BLaER1 treated with 17β-estradiol and CSF1 and Interleukin-3, amounts not matched to agents 10 nM and 100 nM (cell line): ENCODE data around the gene SPOCK2.
"Not testable (repeated sequence)": the region's sequence is repeated elsewhere in the genome, so short reads cannot be mapped to it uniquely, and the experiment has no call there.

ENCODE experiments used
- H3K27ac ChIP-seq, 11 experiments: shearing (Covaris generic); formaldehyde crosslinking; 2 replicates each; pipeline ENCODE4 v1.8.1; 2022
- H3K27me3 ChIP-seq, 11 experiments: shearing (Covaris generic); formaldehyde crosslinking; 2 replicates each; pipeline ENCODE4 v1.8.1; 2022
- H3K36me3 ChIP-seq, 11 experiments: shearing (Covaris generic); formaldehyde crosslinking; 2 replicates each; pipeline ENCODE4 v1.8.1; 2022
- H3K4me1 ChIP-seq, 10 experiments: shearing (Covaris generic); formaldehyde crosslinking; 2 replicates each; pipeline ENCODE4 v1.8.1; 2022
- H3K4me2 ChIP-seq, 11 experiments: shearing (Covaris generic); formaldehyde crosslinking; 2 replicates each; pipeline ENCODE4 v1.8.1; 2022
- H3K4me3 ChIP-seq, 10 experiments: shearing (Covaris generic); formaldehyde crosslinking; 2 replicates each; pipeline ENCODE4 v1.8.1; 2022
- H3K9ac ChIP-seq, 11 experiments: shearing (Covaris generic); formaldehyde crosslinking; 2 replicates each; pipeline ENCODE4 v1.8.1; 2022
- H3K9me3 ChIP-seq, 11 experiments: shearing (Covaris generic); formaldehyde crosslinking; replicated peaks in 1 of 11; 2 replicates each; pipeline ENCODE4 v1.8.1; 2022
- H4K20me1 ChIP-seq, 11 experiments: shearing (Covaris generic); formaldehyde crosslinking; 2 replicates each; pipeline ENCODE4 v1.8.1; 2022
- Cebpa-rat ChIP-seq, 11 experiments: shearing (Covaris generic); IDR thresholded peaks; 2 replicates each; pipeline ENCODE4 v1.8.1; 2022

Gene SPOCK2, protein sequence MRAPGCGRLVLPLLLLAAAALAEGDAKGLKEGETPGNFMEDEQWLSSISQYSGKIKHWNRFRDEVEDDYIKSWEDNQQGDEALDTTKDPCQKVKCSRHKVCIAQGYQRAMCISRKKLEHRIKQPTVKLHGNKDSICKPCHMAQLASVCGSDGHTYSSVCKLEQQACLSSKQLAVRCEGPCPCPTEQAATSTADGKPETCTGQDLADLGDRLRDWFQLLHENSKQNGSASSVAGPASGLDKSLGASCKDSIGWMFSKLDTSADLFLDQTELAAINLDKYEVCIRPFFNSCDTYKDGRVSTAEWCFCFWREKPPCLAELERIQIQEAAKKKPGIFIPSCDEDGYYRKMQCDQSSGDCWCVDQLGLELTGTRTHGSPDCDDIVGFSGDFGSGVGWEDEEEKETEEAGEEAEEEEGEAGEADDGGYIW

DNA sequence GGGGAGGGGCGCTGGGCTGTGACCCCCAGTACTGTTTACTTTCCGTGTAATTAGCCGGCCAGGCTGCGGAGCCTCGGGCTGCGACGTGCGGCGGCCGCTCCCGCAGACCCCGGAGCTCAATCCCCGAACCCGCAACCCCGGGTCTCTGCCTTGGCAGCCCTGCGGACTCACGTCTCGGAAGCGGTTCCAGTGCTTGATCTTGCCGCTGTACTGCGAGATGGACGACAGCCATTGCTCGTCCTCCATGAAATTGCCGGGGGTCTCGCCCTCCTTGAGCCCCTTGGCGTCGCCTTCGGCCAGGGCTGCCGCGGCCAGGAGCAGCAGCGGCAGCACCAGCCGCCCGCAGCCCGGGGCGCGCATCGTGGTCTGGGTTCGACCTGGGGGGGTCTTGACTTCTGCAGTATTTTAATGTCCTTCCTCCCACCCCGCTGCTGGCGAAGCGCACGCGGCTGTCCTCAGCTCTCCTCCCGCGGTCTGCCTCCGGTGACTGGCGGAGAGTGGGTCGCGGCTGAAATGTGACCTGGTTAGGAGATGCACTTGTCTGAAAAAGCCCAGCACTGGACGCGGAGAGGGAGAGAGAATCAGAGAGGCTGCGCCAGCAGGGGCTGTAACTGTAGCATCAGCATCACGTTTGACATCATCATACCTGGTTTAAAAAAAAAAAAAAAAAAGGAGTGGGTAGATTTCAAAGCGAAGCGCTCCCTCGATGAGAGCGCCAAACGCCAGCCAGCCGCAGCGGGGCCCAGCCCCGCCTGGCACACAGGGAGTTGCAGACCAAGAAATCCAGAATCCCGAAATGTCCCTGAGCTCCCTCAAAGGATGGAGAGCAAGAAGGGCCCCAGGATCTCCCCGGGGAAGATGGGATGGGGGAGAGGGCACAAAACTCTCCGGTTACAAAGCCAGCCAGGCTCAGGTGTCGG, at the start of gene SPOCK2:
TSS of gene SPOCK2 (minus strand) at position 583 of the 920 bp plus-strand sequence. CDS start at position 360, 223 bp downstream.
- peak within 1 kb of the TSS; percentile 64 to 88 (median 83) for H3K4me2 ChIP-seq
- peaks cover 22 to 44% (median 35%) of the 10 kb centered on the region in 10 experiments for H3K4me1 ChIP-seq
- H3K27me3 ChIP-seq, result peaks cover 69 to 82% (median 77%) of the 10 kb centered on the region in 11 experiments
- peaks cover 0 to 34% (median 11%) of the 10 kb centered on the region in 11 experiments; a peak in 10 of 22 replicates for H4K20me1 ChIP-seq
- H3K27ac ChIP-seq, result peak within 1 kb of the TSS in 4 of 11 experiments; percentile 11 to 60 (median 54); a peak in 7 of 22 replicates
- peaks cover 0 to 5% (median 0%) of the 10 kb centered on the region in 11 experiments; a peak in 5 of 22 replicates for H3K36me3 ChIP-seq
- peak within 1 kb of the TSS in 8 of 11 experiments; percentile 6 to 55 (median 43); a peak in 14 of 22 replicates for H3K9ac ChIP-seq
- H3K9me3 ChIP-seq, result no peaks in the 10 kb centered on the region
- no peak for TF ChIP-seq Cebpa-rat (IDR thresholded peaks at IDR 0.05)
- H3K4me3 ChIP-seq, result peak within 1 kb of the TSS; percentile 34 to 65 (median 49)

DNA sequence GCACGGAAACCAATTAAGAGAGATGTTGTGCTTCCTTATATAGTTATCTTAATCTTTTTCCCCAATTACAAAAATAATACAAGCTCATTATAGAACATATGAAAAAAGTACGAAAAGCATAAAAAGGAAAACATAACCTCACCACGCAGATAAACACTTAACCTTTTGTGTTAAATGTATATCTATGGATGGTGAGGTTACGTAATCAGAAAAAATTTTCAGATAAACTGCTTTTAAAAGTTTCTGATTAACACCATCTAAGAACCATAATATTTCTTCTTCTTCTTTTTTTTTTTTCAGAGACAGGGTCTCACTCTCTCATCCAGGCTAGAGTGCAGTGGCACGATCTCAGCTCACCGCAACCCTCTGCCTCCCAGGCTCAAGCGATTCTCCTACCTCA, 49.2 kb upstream of the SPOCK2 start:
- Histone ChIP-seq H3K36me3 (peaks cover 15 to 30% (median 19%) of the 10 kb centered on the region in 11 experiments), H3K9ac (no peak overlapping the region), H3K27ac (no peak overlapping the region), H3K4me3 (no peak overlapping the region), H3K4me2 (no peak overlapping the region), H4K20me1 (peaks cover 0 to 31% (median 0%) of the 10 kb centered on the region in 11 experiments; a peak in 5 of 22 replicates), H3K9me3 (peaks cover 10 to 17% (median 15%) of the 10 kb centered on the region in 11 experiments), H3K27me3 (peaks cover 0 to 18% (median 0%) of the 10 kb centered on the region in 11 experiments; a peak in 3 of 22 replicates), H3K4me1 (peaks cover under 1 to 29% (median 12%) of the 10 kb centered on the region in 10 experiments; a peak in 16 of 20 replicates)
- peak in 1 of 11 experiments; percentile 16; a peak in 1 of 22 replicates for TF ChIP-seq Cebpa-rat (IDR thresholded peaks at IDR 0.05)

DNA sequence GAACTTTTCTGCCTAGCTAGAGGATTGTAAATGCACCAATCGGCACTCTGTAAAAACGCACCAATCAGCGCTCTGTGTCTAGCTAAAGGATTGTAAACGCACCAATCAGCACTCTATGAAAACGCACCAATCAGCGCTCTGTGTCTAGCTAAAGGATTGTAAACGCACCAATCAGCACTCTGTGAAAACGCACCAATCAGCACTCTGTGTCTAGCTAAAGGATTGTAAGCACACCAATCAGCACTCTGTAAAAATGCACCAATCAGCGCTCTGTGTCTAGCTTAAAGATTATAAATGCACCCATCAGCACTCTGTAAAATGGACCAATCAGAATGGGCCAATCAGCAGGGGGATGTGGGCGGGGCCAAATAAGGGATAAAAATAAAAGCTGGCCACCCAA, 47.9 kb upstream of the SPOCK2 start:
- H3K27me3 ChIP-seq, result peaks cover 0 to 21% (median 0%) of the 10 kb centered on the region in 11 experiments; a peak in 4 of 22 replicates
- H3K4me2 ChIP-seq, H3K4me3 ChIP-seq, H3K27ac ChIP-seq, H3K9ac ChIP-seq: not testable (repeated sequence)
- peaks cover 8 to 36% (median 20%) of the 10 kb centered on the region in 10 experiments; a peak in 18 of 20 replicates for H3K4me1 ChIP-seq
- peaks cover 10 to 17% (median 15%) of the 10 kb centered on the region in 11 experiments for H3K9me3 ChIP-seq
- peaks cover 0 to 33% (median 0%) of the 10 kb centered on the region in 11 experiments; a peak in 5 of 22 replicates for H4K20me1 ChIP-seq
- H3K36me3 ChIP-seq, result peaks cover 15 to 35% (median 21%) of the 10 kb centered on the region in 11 experiments

DNA sequence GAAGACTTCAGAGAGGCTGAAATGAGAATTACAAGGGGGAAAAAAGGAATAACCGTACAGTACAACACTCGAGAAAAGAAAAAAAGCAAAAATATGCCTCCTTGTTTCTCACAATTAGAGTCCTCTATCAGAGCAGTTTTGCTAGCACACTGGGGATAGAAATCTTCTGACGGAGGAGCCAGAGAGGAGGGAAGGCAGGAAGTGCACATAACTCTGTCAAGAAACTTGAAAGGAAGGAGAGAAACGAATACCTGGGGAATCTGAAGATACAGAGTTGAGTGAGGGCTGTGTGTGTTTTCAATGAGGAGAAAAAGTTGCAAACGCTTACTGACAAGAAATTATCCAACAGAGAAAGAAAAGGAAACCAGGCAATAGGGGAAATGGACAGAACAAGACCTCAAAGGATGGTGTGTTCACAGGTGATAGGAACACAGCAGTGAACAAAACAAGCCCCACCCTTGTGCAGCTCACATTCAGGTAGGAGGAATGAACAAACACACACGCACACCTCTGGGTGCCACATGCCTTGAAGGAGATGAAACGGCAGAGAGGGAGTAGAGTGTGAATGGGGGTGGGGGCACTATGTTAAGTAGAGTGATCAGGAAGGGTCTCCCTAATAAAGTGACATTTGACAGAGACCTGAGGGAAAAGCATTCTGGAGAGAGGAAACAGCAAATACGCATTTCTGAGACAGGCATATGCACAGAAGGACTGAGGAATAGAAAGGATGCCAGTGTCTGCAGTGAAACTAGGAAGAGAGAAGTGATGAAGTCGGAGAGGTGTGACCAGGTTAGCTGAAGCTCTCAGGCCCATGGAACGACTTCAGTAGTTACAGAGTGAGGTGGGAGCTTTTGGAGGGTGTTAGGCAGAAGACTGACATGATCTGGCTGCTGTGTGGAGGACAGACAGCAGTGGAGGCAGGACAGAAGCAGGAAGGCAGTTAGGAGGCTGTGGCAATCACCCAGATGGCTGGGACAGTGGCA, 46.7 kb upstream of the SPOCK2 start:
- Histone ChIP-seq H3K36me3 (peaks cover 15 to 46% (median 22%) of the 10 kb centered on the region in 11 experiments), H4K20me1 (peaks cover 0 to 33% (median 0%) of the 10 kb centered on the region in 11 experiments; a peak in 5 of 22 replicates), H3K27ac (no peak overlapping the region), H3K9ac (no peak overlapping the region), H3K27me3 (peaks cover 0 to 21% (median 0%) of the 10 kb centered on the region in 11 experiments; a peak in 4 of 22 replicates), H3K4me2 (no peak overlapping the region), H3K9me3 (peaks cover 10 to 17% (median 15%) of the 10 kb centered on the region in 11 experiments), H3K4me1 (peaks cover 8 to 36% (median 20%) of the 10 kb centered on the region in 10 experiments; a peak in 18 of 20 replicates), H3K4me3 (no peak overlapping the region)
- TF ChIP-seq Cebpa-rat (IDR thresholded peaks at IDR 0.05), result no peak

DNA sequence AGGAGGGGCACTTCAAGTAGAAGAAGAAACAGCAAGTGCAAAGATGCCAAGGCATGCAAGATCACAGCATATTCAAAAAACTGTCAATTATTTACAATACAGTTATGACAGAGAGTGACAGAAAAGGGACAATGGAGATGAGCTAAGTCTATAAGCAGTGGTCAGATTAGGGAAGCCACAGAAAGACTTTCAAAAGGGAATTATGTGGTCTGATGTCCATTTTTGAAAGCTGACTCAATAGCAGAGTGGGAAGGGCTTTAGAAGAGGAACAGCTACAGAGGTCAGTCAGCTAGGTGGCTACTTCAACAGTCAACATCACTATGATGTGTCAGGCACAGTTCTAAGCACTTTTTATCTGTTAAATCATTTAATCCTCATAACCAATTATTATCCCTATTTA, 45.2 kb upstream of the SPOCK2 start:
- H3K9ac ChIP-seq, result no peak overlapping the region
- no peak for TF ChIP-seq Cebpa-rat (IDR thresholded peaks at IDR 0.05)
- peaks cover 10 to 17% (median 15%) of the 10 kb centered on the region in 11 experiments for H3K9me3 ChIP-seq
- no peak overlapping the region for H3K27ac ChIP-seq
- peaks cover 15 to 59% (median 33%) of the 10 kb centered on the region in 11 experiments for H3K36me3 ChIP-seq
- H3K27me3 ChIP-seq, result peaks cover 0 to 21% (median 0%) of the 10 kb centered on the region in 11 experiments; a peak in 4 of 22 replicates
- H4K20me1 ChIP-seq, result peaks cover 0 to 33% (median 0%) of the 10 kb centered on the region in 11 experiments; a peak in 5 of 22 replicates
- H3K4me3 ChIP-seq, result no peak overlapping the region
- H3K4me1 ChIP-seq, result peaks cover 8 to 33% (median 20%) of the 10 kb centered on the region in 10 experiments; a peak in 18 of 20 replicates
- peak overlapping the region in 4 of 11 experiments; percentile 1 to 71 (median 55); a peak in 7 of 22 replicates for H3K4me2 ChIP-seq

DNA sequence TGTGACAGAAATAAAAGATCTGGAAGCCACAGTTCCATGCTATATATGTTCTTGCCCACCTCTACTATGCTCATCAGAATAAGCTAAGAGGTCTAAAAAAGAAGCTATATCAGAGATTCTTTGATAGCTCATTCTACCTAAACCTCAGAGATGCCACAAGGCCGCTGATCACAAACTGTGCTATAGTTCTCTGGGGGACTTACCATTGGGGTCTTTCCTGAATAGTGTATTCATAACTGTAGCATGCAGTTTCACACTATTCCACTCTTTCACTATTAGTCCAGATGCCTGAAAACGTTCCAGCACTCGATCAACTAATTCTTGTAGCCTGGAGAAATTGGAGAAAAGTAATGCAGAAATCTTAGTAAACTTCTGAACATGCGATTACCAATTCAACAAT, 44.5 kb upstream of the SPOCK2 start:
- peaks cover 0 to 21% (median 0%) of the 10 kb centered on the region in 11 experiments; a peak in 4 of 22 replicates for H3K27me3 ChIP-seq
- TF ChIP-seq Cebpa-rat (IDR thresholded peaks at IDR 0.05), result no peak
- H3K36me3 ChIP-seq, result peaks cover 15 to 62% (median 37%) of the 10 kb centered on the region in 11 experiments
- H3K4me2 ChIP-seq, result peak overlapping the region in 3 of 11 experiments; percentile 51 to 71 (median 59); a peak in 7 of 22 replicates
- H3K9me3 ChIP-seq, result peaks cover 10 to 17% (median 15%) of the 10 kb centered on the region in 11 experiments
- no peak overlapping the region for H3K4me3 ChIP-seq
- peaks cover 8 to 32% (median 19%) of the 10 kb centered on the region in 10 experiments; a peak in 18 of 20 replicates for H3K4me1 ChIP-seq
- peaks cover 0 to 33% (median 0%) of the 10 kb centered on the region in 11 experiments; a peak in 5 of 22 replicates for H4K20me1 ChIP-seq
- no peak overlapping the region for H3K27ac ChIP-seq
- H3K9ac ChIP-seq, result no peak overlapping the region

DNA sequence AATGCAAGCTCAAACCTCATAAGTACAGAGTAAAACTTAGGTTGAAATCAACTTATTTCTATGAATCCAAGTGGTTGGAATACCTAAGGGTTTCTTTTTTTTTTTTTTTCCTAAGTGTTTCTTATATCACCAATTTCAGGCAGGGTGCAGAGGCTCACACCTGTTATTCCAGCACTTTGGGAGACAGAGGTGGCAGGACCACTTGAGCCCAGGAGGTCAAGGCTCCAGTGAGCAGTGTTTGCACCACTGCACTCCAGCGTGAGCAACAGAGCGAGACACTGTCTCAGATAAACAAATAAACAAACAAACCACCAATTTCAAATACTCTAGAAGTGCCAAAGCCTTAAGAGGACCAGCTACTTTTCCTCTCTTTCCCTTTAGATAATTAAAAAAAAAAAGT, 39.2 kb upstream of the SPOCK2 start:
- peaks cover 6 to 15% (median 9%) of the 10 kb centered on the region in 10 experiments; a peak in 15 of 20 replicates for H3K4me1 ChIP-seq
- H3K27ac ChIP-seq, result no peak overlapping the region
- no peak overlapping the region for H3K4me2 ChIP-seq
- H3K36me3 ChIP-seq, result peaks cover 0 to 50% (median 22%) of the 10 kb centered on the region in 11 experiments; a peak in 16 of 22 replicates
- TF ChIP-seq Cebpa-rat (IDR thresholded peaks at IDR 0.05), result no peak
- no peak overlapping the region for H3K9ac ChIP-seq
- no peaks in the 10 kb centered on the region for H3K9me3 ChIP-seq
- peaks cover 0 to 2% (median 0%) of the 10 kb centered on the region in 11 experiments; a peak in 2 of 22 replicates for H4K20me1 ChIP-seq
- H3K27me3 ChIP-seq, result peaks cover 0 to 3% (median 0%) of the 10 kb centered on the region in 11 experiments; a peak in 1 of 22 replicates
- H3K4me3 ChIP-seq, result no peak overlapping the region
